GM23248 (cell line): ENCODE measurements around the gene PUS1. TPM values are rescaled to one million over a fixed set of nuclear protein-coding genes. Genes with fewer than 3 reads are reported as not detected.

Source experiments
- DNase-seq: peaks from one replicate; pipeline ENCODE4 v3.0.0-alpha.2; 2015
- H2AFZ ChIP-seq: fragments of 200-600 bp; sonication (generic); 2 replicates; pipeline ENCODE4 v1.6.1; 2016; ENCODE audit warnings: antibody characterized with exemption
- H3F3A ChIP-seq: fragments of 200-600 bp; sonication (generic); 2 replicates; pipeline ENCODE4 v1.6.1; 2016; ENCODE audit warnings: mild to moderate bottlenecking, antibody characterized with exemption, mixed run types; ENCODE audit not compliant: insufficient read depth
- H3K27ac ChIP-seq: fragments of 200-600 bp; sonication (generic); 2 replicates; pipeline ENCODE4 v1.5.1; 2016; ENCODE audit warnings: mild to moderate bottlenecking
- H3K27me3 ChIP-seq: fragments of 200-600 bp; sonication (generic); replicated peaks from 2 replicates; pipeline ENCODE4 v1.6.1; 2016; ENCODE audit warnings: mild to moderate bottlenecking; ENCODE audit not compliant: insufficient read depth
- H3K36me3 ChIP-seq: fragments of 200-600 bp; sonication (generic); 2 replicates; pipeline ENCODE4 v1.6.1; 2016; ENCODE audit warnings: low read depth, mild to moderate bottlenecking
- H3K4me1 ChIP-seq: fragments of 200-600 bp; sonication (generic); 2 replicates; pipeline ENCODE4 v1.6.1; 2016; ENCODE audit warnings: mild to moderate bottlenecking; ENCODE audit not compliant: insufficient read depth
- H3K4me2 ChIP-seq: fragments of 200-600 bp; sonication (generic); one replicate; pipeline ENCODE4 v1.6.1; 2016; ENCODE audit warnings: mild to moderate bottlenecking; ENCODE audit not compliant: unreplicated experiment
- H3K4me3 ChIP-seq: fragments of 200-600 bp; sonication (generic); 2 replicates; pipeline ENCODE4 v1.5.1; 2016; ENCODE audit warnings: mild to moderate bottlenecking
- H3K79me2 ChIP-seq: fragments of 200-600 bp; sonication (generic); 2 replicates; pipeline ENCODE4 v1.6.1; 2016; ENCODE audit warnings: mild to moderate bottlenecking; ENCODE audit not compliant: insufficient read depth
- H3K9ac ChIP-seq: fragments of 200-600 bp; sonication (generic); 2 replicates; pipeline ENCODE4 v1.6.1; 2016; ENCODE audit warnings: mild to moderate bottlenecking
- H3K9me2 ChIP-seq: fragments of 200-600 bp; sonication (generic); 2 replicates; pipeline ENCODE4 v1.6.1; 2016; ENCODE audit warnings: mixed run types, mild to moderate bottlenecking, moderate library complexity; ENCODE audit not compliant: insufficient read depth
- H3K9me3 ChIP-seq: fragments of 200-600 bp; sonication (generic); one replicate; pipeline ENCODE4 v1.6.1; 2017; ENCODE audit warnings: low read depth
- H4K20me1 ChIP-seq: fragments of 200-600 bp; sonication (generic); 2 replicates; pipeline ENCODE4 v1.6.0; 2016; ENCODE audit not compliant: insufficient read depth
- EZH2 ChIP-seq: fragments of 200-600 bp; sonication (generic); IDR thresholded peaks from 2 replicates; pipeline ENCODE4 v1.6.1; 2018; ENCODE audit warnings: antibody characterized with exemption, mild to moderate bottlenecking; ENCODE audit not compliant: insufficient read depth, poor library complexity, severe bottlenecking
- EZH2phosphoT487 ChIP-seq: fragments of 200-600 bp; sonication (generic); IDR thresholded peaks from 2 replicates; pipeline ENCODE4 v1.6.1; 2018; ENCODE audit warnings: antibody characterized with exemption, moderate library complexity, mild to moderate bottlenecking, low read depth; ENCODE audit not compliant: insufficient read depth
- WGBS, 2 experiments: methylation state at CpG; one replicate each; pipeline ENCODE4 v1.1.6; 2015 to 2017; ENCODE audit warnings: low lambda C conversion rate in 2 of 2, low coverage in 1 of 2; ENCODE audit errors: missing lambda C conversion rate in 2 of 2; 5-methylcytosine and 5-hydroxymethylcytosine counted together
- in situ Hi-C: fragments of 300-500 bp; cut with MboI; formaldehyde crosslinking; loops from 2 replicates; pipeline ENCODE4 v1.15.0; 2020
- polyA plus RNA-seq: library from polyadenylated mRNA; unstranded; fragments of >200 nt; fragmentation: Nextera tagmentation; extraction: Ambion mirVana; gene quantifications from 2 replicates; pipeline ENCODE4 v1.2.1, GENCODE V29; 2016
- total RNA-seq: library from RNA; depleted of rRNA; stranded (reverse); fragments of >200 nt; shearing (Covaris generic); gene quantifications from 2 replicates; pipeline ENCODE4 v1.2.3, GENCODE V29; 2014

Gene PUS1
- total and polyA plus RNA-seq, 2 experiments from 2014 or later, result 14.0 to 18.9 TPM

GRCh38 chr12:131911028-131911650, 17.9 kb upstream of the PUS1 start:
- no peaks in the 10 kb centered on the region for H3F3A ChIP-seq
- peaks cover 8% of the 10 kb centered on the region; the same call in 1 of the 2 replicates for H3K4me1 ChIP-seq
- H3K27ac ChIP-seq, result no peak overlapping the region
- no peak overlapping the region for H2AFZ ChIP-seq
- DNase-seq, result no peak
- no peaks in the 10 kb centered on the region for H4K20me1 ChIP-seq
- H3K9me2 ChIP-seq, result no peaks in the 10 kb centered on the region
- H3K9me3 ChIP-seq, result no peaks in the 10 kb centered on the region
- H3K4me3 ChIP-seq, result no peak overlapping the region
- H3K36me3 ChIP-seq, result 0 out of 2 replicates have a peak, but pooled peaks cover 3% of the 10 kb centered on the region
- H3K79me2 ChIP-seq, result peaks cover 5% of the 10 kb centered on the region; the same call in 1 of the 2 replicates
- 90 to 95% methylated on average over 16 to 17 of the region's 17 CpGs for WGBS, 2 experiments
- H3K27me3 ChIP-seq, result no peaks in the 10 kb centered on the region
- in situ Hi-C loops, result no loop called here
- H3K4me2 ChIP-seq, result no peak overlapping the region
- no peak for TF ChIP-seq EZH2phosphoT487
- no peak for TF ChIP-seq EZH2
- no peak overlapping the region for H3K9ac ChIP-seq

GRCh38 chr12:131911851-131912477, 17.1 kb upstream of the PUS1 start:
- Histone ChIP-seq H3K9me3 (no peaks in the 10 kb centered on the region), H3K4me3 (no peak overlapping the region), H3K9ac (0 out of 2 replicates have a peak overlapping the region, but pooled peaks have one; percentile 22), H3K4me2 (peak overlapping the region; percentile 3), H2AFZ (no peak overlapping the region), H4K20me1 (no peaks in the 10 kb centered on the region), H3K9me2 (no peaks in the 10 kb centered on the region), H3K27me3 (no peaks in the 10 kb centered on the region), H3K4me1 (peaks cover 8% of the 10 kb centered on the region; the same call in 1 of the 2 replicates), H3F3A (no peaks in the 10 kb centered on the region), H3K36me3 (0 out of 2 replicates have a peak, but pooled peaks cover 6% of the 10 kb centered on the region), H3K27ac (0 out of 2 replicates have a peak overlapping the region, but pooled peaks have one; percentile 19), H3K79me2 (0 out of 2 replicates have a peak, but pooled peaks cover 5% of the 10 kb centered on the region)
- no peak for DNase-seq
- in situ Hi-C loops, result no loop called here
- 72 to 73% methylated on average over 19 to 22 of the region's 22 CpGs for WGBS, 2 experiments
- no peak for TF ChIP-seq EZH2
- no peak for TF ChIP-seq EZH2phosphoT487

GRCh38 chr12:131912518-131913274, 16.4 kb upstream of the PUS1 start:
- H3K9ac ChIP-seq, result 0 out of 2 replicates have a peak overlapping the region, but pooled peaks have one; percentile 22
- 49 to 58% methylated on average over 16 to 20 of the region's 20 CpGs for WGBS, 2 experiments
- no peaks in the 10 kb centered on the region for H3K9me3 ChIP-seq
- H3K27ac ChIP-seq, result 0 out of 2 replicates have a peak overlapping the region, but pooled peaks have one; percentile 19
- H3K79me2 ChIP-seq, result 0 out of 2 replicates have a peak, but pooled peaks cover 5% of the 10 kb centered on the region
- H3K36me3 ChIP-seq, result 0 out of 2 replicates have a peak, but pooled peaks cover 6% of the 10 kb centered on the region
- H4K20me1 ChIP-seq, result no peaks in the 10 kb centered on the region
- H3F3A ChIP-seq, result no peaks in the 10 kb centered on the region
- peak; percentile 93 for DNase-seq
- no peak for TF ChIP-seq EZH2
- no peak for TF ChIP-seq EZH2phosphoT487
- no peak overlapping the region for H2AFZ ChIP-seq
- H3K4me2 ChIP-seq, result peak overlapping the region; percentile 3
- peaks cover 8% of the 10 kb centered on the region; the same call in 1 of the 2 replicates for H3K4me1 ChIP-seq
- no peak overlapping the region for H3K4me3 ChIP-seq
- no peaks in the 10 kb centered on the region for H3K27me3 ChIP-seq
- no peaks in the 10 kb centered on the region for H3K9me2 ChIP-seq
- in situ Hi-C loops, result no loop called here

- no peaks in the 10 kb centered on the region for H3F3A ChIP-seq
- H3K27me3 ChIP-seq, result no peaks in the 10 kb centered on the region
- no peaks in the 10 kb centered on the region for H3K9me3 ChIP-seq
- in situ Hi-C loops, result no loop called here
- no peak overlapping the region for H3K9ac ChIP-seq
- no peak for DNase-seq
- 89 to 90% methylated on average over 4 to 8 of the region's 8 CpGs for WGBS, 2 experiments
- H4K20me1 ChIP-seq, result no peaks in the 10 kb centered on the region
- 0 out of 2 replicates have a peak, but pooled peaks cover 6% of the 10 kb centered on the region for H3K36me3 ChIP-seq
- no peak overlapping the region for H3K27ac ChIP-seq
- H3K4me1 ChIP-seq, result peaks cover 8% of the 10 kb centered on the region; the same call in 1 of the 2 replicates
- H3K4me2 ChIP-seq, result no peak overlapping the region
- no peak overlapping the region for H3K4me3 ChIP-seq
- TF ChIP-seq EZH2 (no peak), EZH2phosphoT487 (no peak)
- H3K9me2 ChIP-seq, result no peaks in the 10 kb centered on the region
- 0 out of 2 replicates have a peak, but pooled peaks cover 5% of the 10 kb centered on the region for H3K79me2 ChIP-seq
- no peak overlapping the region for H2AFZ ChIP-seq
Measured at GRCh38 chr12:131913666-131914065, 15.4 kb upstream of the PUS1 start.
